Activated gamma-delta T cell (primary cell): ENCODE data around the gene BCL10.
A peak's percentile ranks its signal among the peaks of the same experiment; 100 is the strongest.

Source experiments
- DNase-seq: peaks from one replicate; lab custom pipeline; 2025; lab: John Stamatoyannopoulos, UW
- total RNA-seq, 2 donors: gene quantifications; one replicate each; lab custom pipeline; 2026; lab: John Stamatoyannopoulos, UW

BCL10 gene
- 50.7 to 53.7 reads per million in 2 donors for total RNA-seq

GRCh38 chr1:85276215-85276977 is at the start of gene BCL10:
BCL10 (minus strand) TSS chr1:85276632; CDS start chr1:85276352, 280 bp downstream.
- peak; percentile 97 for DNase-seq

- DNase-seq, result no peak
Observed at GRCh38 chr1:85325920-85326319, 49.5 kb upstream of the BCL10 start.

GRCh38 chr1:85323770-85324169 is 47.3 kb upstream of the BCL10 start:
- no peak for DNase-seq

- no peak for DNase-seq
Observed at GRCh38 chr1:85322655-85323054, 46.2 kb upstream of the BCL10 start.

- DNase-seq, result no peak
Observed at GRCh38 chr1:85321237-85321964, 45.0 kb upstream of the BCL10 start.

- DNase-seq, result no peak
Observed at GRCh38 chr1:85320371-85321131, 44.1 kb upstream of the BCL10 start.

GRCh38 chr1:85319931-85320330 is 43.5 kb upstream of the BCL10 start:
- no peak for DNase-seq

GRCh38 chr1:85319491-85319890 is 43.1 kb upstream of the BCL10 start:
- no peak for DNase-seq

- no peak for DNase-seq
Observed at GRCh38 chr1:85318217-85318616, 41.8 kb upstream of the BCL10 start.

- no peak for DNase-seq
Observed at GRCh38 chr1:85317560-85317959, 41.1 kb upstream of the BCL10 start.

GRCh38 chr1:85316321-85316720 is 39.9 kb upstream of the BCL10 start:
- DNase-seq, result no peak

GRCh38 chr1:85315789-85316188 is 39.4 kb upstream of the BCL10 start:
- no peak for DNase-seq

GRCh38 chr1:85314726-85315125 is 38.3 kb upstream of the BCL10 start:
- DNase-seq, result no peak

- DNase-seq, result no peak
Observed at GRCh38 chr1:85313888-85314696, 37.7 kb upstream of the BCL10 start.

GRCh38 chr1:85311818-85312217 is 35.4 kb upstream of the BCL10 start:
- DNase-seq, result no peak

- no peak for DNase-seq
Observed at GRCh38 chr1:85308833-85309350, 32.5 kb upstream of the BCL10 start.

- DNase-seq, result peak; percentile 17
Observed at GRCh38 chr1:85307987-85308832, 31.8 kb upstream of the BCL10 start.

- DNase-seq, result no peak
Observed at GRCh38 chr1:85306236-85306635, 29.8 kb upstream of the BCL10 start.

- no peak for DNase-seq
Observed at GRCh38 chr1:85303440-85304162, 27.2 kb upstream of the BCL10 start.

GRCh38 chr1:85300140-85300539 is 23.7 kb upstream of the BCL10 start:
- DNase-seq, result no peak
